GM23338 (cell line): ENCODE data around the gene CEP250. TPM values are rescaled to one million over a fixed set of nuclear protein-coding genes. Genes with fewer than 3 reads are reported as not detected.

Experiments used
- ATAC-seq: fragments of 200-7000 bp; cut with Tn5 transposase; 3 replicates; pipeline ENCODE4 v1.9.1; 2020
- DNase-seq: peaks from one replicate; pipeline ENCODE4 v3.0.0-alpha.2; 2015; ENCODE audit warnings: low spot score
- H2AFZ ChIP-seq: fragments of 200-600 bp; sonication (generic); 2 replicates; pipeline ENCODE4 v1.8.0; 2016; ENCODE audit warnings: antibody characterized with exemption, mild to moderate bottlenecking, moderate library complexity
- H3F3A ChIP-seq: fragments of 200-600 bp; sonication (generic); replicated peaks from 2 replicates; pipeline ENCODE4 v1.8.0; 2017; ENCODE audit warnings: antibody characterized with exemption, mixed run types, low read depth
- H3K27ac ChIP-seq: fragments of 200-600 bp; sonication (generic); 2 replicates; pipeline ENCODE4 v1.6.1; 2016; ENCODE audit warnings: low read depth
- H3K27me3 ChIP-seq: fragments of 200-600 bp; sonication (generic); 2 replicates; pipeline ENCODE4 v1.8.0; 2016; ENCODE audit warnings: mild to moderate bottlenecking, mixed run types, moderate library complexity; ENCODE audit not compliant: insufficient read depth
- H3K36me3 ChIP-seq: fragments of 200-600 bp; sonication (generic); 2 replicates; pipeline ENCODE4 v1.8.0; 2016; ENCODE audit warnings: mild to moderate bottlenecking; ENCODE audit not compliant: insufficient read depth
- H3K4me1 ChIP-seq: fragments of 200-600 bp; sonication (generic); 2 replicates; pipeline ENCODE4 v1.8.0; 2016; ENCODE audit warnings: mild to moderate bottlenecking, moderate library complexity; ENCODE audit not compliant: insufficient read depth
- H3K4me2 ChIP-seq: fragments of 200-600 bp; sonication (generic); 2 replicates; pipeline ENCODE4 v1.7.1; 2017; ENCODE audit warnings: mixed run types
- H3K4me3 ChIP-seq: fragments of 200-600 bp; sonication (generic); 2 replicates; pipeline ENCODE4 v1.6.1; 2016; ENCODE audit warnings: mixed run types
- H3K79me2 ChIP-seq: fragments of 200-600 bp; sonication (generic); replicated peaks from 2 replicates; pipeline ENCODE4 v1.8.0; 2017; ENCODE audit warnings: mild to moderate bottlenecking; ENCODE audit not compliant: insufficient read depth
- H3K9me2 ChIP-seq: fragments of 200-600 bp; sonication (generic); 2 replicates; pipeline ENCODE4 v1.8.0; 2017; ENCODE audit not compliant: insufficient read depth
- H4K20me1 ChIP-seq: fragments of 200-600 bp; sonication (generic); replicated peaks from 2 replicates; pipeline ENCODE4 v1.8.0; 2017; ENCODE audit warnings: mild to moderate bottlenecking; ENCODE audit not compliant: insufficient read depth
- H3K27ac Mint-ChIP-seq: 2 replicates; pipeline ENCODE4 v1.8.0; 2020; ENCODE audit warnings: inconsistent platforms, mild to moderate bottlenecking, moderate library complexity, mixed read lengths
- H3K27me3 Mint-ChIP-seq: 3 replicates; pipeline ENCODE4 v1.8.0; 2022; ENCODE audit warnings: low read depth, mild to moderate bottlenecking, moderate library complexity, mixed read lengths, inconsistent platforms; ENCODE audit not compliant: insufficient read depth, poor library complexity
- H3K36me3 Mint-ChIP-seq: 3 replicates; pipeline ENCODE4 v1.8.0; 2021; ENCODE audit warnings: low read depth, mild to moderate bottlenecking, inconsistent platforms, moderate library complexity, mixed read lengths
- H3K4me1 Mint-ChIP-seq: 3 replicates; pipeline ENCODE4 v1.8.0; 2020; ENCODE audit warnings: mild to moderate bottlenecking, inconsistent platforms, mixed read lengths
- H3K4me3 Mint-ChIP-seq: 3 replicates; pipeline ENCODE4 v1.8.0; 2021; ENCODE audit warnings: moderate library complexity, mild to moderate bottlenecking, inconsistent platforms, mixed read lengths
- H3K9me3 Mint-ChIP-seq: 3 replicates; pipeline ENCODE4 v1.8.0; 2020; ENCODE audit warnings: moderate library complexity, mild to moderate bottlenecking, inconsistent platforms, mixed read lengths
- CREB1 ChIP-seq: fragments of 250-450 bp; sonication (Bioruptor Pico); IDR thresholded peaks from 2 replicates; pipeline ENCODE4 v1.5.0; 2020; ENCODE audit warnings: low read depth, mild to moderate bottlenecking, moderate library complexity
- NANOG ChIP-seq: IDR thresholded peaks from 2 replicates; pipeline ENCODE4 v1.6.1; 2016; ENCODE audit warnings: antibody characterized with exemption, borderline replicate concordance
- ZNF114 ChIP-seq: fragments of 250-450 bp; sonication (Bioruptor Pico); IDR thresholded peaks from 2 replicates; pipeline ENCODE4 v1.5.0; 2020; ENCODE audit warnings: mild to moderate bottlenecking, moderate library complexity
- ZNF331 ChIP-seq: fragments of 250-450 bp; sonication (Bioruptor Pico); IDR thresholded peaks from 2 replicates; pipeline ENCODE4 v1.5.0; 2020; ENCODE audit warnings: low read depth, mild to moderate bottlenecking, moderate library complexity
- polyA plus RNA-seq: library from polyadenylated mRNA; unstranded; fragments of >200 nt; fragmentation: Nextera tagmentation; extraction: Ambion mirVana; gene quantifications from 2 replicates; pipeline ENCODE4 v1.2.1, GENCODE V29; 2016
- total RNA-seq: library from RNA; depleted of rRNA; stranded (reverse); fragments of >200 nt; shearing (Covaris generic); gene quantifications from 2 replicates; pipeline ENCODE4 v1.2.3, GENCODE V29; 2014
- TF ChIP-seq, protein P1 (sequence below): fragments of 250-450 bp; sonication (Bioruptor Pico); IDR thresholded peaks from 2 replicates; pipeline ENCODE4 v1.5.0; 2020; ENCODE audit warnings: mild to moderate bottlenecking, moderate library complexity
- TF ChIP-seq, protein P2 (sequence below), 2 experiments: fragments of 200-600 bp in 1 of 2; sonication (generic) in 1 of 2; conservative IDR thresholded peaks; 2 replicates each; pipeline versions ENCODE4 v1.5.1 to v1.6.1; 2016 to 2017; ENCODE audit warnings: antibody characterized with exemption in 2 of 2, low read depth in 2 of 2, mild to moderate bottlenecking in 2 of 2, moderate library complexity in 1 of 2

The CEP250 gene
- total and polyA plus RNA-seq, 2 experiments from 2014 or later: 28.0 to 29.1 TPM

DNA sequence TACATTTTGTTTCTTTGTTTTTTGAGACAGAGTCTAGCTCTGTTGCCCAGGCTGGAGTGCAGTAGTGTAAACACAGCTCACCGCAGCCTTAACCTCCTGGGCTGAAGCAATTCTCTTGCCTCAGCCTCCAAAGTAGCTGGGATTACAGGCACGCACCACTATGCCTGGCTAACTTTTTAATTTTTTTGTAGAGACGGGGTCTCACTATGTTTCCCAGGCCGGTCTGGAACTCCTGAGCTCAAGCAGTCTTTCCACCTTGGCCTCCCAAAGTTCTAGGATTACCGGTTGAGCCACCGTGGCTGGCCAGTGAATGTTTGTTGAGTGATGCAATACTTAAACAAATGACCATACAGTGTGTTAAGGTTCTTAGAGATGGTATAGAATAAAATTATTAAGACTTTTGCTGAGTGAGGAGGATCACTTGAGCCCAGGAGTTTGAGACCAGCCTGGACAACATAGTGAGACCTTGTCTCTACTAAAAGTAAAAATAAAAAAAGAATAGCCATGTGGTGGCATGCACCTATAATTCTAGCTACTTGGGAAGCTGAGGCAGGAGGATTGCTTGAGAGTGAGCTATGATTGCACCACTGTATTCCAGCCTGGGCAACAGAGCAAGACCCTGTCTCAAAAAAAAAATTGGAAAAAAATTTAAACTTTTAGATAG lies 13.4 kb downstream of the CEP250 start (continued):
- TF ChIP-seq, protein P1, sequence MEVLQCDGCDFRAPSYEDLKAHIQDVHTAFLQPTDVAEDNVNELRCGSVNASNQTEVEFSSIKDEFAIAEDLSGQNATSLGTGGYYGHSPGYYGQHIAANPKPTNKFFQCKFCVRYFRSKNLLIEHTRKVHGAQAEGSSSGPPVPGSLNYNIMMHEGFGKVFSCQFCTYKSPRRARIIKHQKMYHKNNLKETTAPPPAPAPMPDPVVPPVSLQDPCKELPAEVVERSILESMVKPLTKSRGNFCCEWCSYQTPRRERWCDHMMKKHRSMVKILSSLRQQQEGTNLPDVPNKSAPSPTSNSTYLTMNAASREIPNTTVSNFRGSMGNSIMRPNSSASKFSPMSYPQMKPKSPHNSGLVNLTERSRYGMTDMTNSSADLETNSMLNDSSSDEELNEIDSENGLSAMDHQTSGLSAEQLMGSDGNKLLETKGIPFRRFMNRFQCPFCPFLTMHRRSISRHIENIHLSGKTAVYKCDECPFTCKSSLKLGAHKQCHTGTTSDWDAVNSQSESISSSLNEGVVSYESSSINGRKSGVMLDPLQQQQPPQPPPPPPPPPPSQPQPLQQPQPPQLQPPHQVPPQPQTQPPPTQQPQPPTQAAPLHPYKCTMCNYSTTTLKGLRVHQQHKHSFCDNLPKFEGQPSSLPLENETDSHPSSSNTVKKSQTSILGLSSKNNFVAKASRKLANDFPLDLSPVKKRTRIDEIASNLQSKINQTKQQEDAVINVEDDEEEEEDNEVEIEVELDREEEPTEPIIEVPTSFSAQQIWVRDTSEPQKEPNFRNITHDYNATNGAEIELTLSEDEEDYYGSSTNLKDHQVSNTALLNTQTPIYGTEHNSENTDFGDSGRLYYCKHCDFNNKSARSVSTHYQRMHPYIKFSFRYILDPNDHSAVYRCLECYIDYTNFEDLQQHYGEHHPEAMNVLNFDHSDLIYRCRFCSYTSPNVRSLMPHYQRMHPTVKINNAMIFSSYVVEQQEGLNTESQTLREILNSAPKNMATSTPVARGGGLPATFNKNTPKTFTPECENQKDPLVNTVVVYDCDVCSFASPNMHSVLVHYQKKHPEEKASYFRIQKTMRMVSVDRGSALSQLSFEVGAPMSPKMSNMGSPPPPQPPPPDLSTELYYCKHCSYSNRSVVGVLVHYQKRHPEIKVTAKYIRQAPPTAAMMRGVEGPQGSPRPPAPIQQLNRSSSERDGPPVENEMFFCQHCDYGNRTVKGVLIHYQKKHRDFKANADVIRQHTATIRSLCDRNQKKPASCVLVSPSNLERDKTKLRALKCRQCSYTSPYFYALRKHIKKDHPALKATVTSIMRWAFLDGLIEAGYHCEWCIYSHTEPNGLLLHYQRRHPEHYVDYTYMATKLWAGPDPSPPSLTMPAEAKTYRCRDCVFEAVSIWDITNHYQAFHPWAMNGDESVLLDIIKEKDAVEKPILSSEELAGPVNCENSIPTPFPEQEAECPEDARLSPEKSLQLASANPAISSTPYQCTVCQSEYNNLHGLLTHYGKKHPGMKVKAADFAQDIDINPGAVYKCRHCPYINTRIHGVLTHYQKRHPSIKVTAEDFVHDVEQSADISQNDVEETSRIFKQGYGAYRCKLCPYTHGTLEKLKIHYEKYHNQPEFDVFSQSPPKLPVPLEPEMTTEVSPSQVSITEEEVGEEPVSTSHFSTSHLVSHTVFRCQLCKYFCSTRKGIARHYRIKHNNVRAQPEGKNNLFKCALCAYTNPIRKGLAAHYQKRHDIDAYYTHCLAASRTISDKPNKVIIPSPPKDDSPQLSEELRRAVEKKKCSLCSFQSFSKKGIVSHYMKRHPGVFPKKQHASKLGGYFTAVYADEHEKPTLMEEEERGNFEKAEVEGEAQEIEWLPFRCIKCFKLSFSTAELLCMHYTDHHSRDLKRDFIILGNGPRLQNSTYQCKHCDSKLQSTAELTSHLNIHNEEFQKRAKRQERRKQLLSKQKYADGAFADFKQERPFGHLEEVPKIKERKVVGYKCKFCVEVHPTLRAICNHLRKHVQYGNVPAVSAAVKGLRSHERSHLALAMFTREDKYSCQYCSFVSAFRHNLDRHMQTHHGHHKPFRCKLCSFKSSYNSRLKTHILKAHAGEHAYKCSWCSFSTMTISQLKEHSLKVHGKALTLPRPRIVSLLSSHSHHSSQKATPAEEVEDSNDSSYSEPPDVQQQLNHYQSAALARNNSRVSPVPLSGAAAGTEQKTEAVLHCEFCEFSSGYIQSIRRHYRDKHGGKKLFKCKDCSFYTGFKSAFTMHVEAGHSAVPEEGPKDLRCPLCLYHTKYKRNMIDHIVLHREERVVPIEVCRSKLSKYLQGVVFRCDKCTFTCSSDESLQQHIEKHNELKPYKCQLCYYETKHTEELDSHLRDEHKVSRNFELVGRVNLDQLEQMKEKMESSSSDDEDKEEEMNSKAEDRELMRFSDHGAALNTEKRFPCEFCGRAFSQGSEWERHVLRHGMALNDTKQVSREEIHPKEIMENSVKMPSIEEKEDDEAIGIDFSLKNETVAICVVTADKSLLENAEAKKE (CRISPR knock-in tag): no peak
- TF ChIP-seq, protein P2, sequence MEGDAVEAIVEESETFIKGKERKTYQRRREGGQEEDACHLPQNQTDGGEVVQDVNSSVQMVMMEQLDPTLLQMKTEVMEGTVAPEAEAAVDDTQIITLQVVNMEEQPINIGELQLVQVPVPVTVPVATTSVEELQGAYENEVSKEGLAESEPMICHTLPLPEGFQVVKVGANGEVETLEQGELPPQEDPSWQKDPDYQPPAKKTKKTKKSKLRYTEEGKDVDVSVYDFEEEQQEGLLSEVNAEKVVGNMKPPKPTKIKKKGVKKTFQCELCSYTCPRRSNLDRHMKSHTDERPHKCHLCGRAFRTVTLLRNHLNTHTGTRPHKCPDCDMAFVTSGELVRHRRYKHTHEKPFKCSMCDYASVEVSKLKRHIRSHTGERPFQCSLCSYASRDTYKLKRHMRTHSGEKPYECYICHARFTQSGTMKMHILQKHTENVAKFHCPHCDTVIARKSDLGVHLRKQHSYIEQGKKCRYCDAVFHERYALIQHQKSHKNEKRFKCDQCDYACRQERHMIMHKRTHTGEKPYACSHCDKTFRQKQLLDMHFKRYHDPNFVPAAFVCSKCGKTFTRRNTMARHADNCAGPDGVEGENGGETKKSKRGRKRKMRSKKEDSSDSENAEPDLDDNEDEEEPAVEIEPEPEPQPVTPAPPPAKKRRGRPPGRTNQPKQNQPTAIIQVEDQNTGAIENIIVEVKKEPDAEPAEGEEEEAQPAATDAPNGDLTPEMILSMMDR (conservative IDR thresholded peaks at IDR 0.05; ENCODE audit: low read depth in 2 of 2): no peak

DNA sequence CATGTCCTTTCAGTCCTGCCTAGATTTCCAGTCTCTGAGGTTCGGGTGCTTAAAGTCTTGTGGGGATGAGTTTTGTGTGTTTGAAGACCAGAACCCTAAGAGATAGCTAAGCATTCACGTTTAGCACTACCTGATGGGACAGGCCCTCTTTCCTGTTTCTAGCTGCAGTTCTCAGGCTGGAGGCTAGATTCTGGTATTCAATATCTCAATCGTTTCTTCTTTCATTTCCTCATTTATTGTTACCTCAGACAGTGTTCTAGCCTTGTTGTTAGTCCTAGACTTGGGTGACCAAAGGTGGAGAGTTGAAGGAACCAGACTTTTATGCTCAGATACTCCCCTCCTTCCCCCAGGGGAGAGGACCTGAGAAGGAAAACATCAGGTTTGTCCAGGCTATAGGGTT lies 16.8 kb downstream of the CEP250 start:
- no peak overlapping the region for H3K4me3 Mint-ChIP-seq
- H3K27ac ChIP-seq: no peak overlapping the region
- H3K4me2 ChIP-seq: no peak overlapping the region
- no peaks in the 10 kb centered on the region for H3K9me2 ChIP-seq
- H3K36me3 ChIP-seq: peaks cover 25% of the 10 kb centered on the region
- no peaks in the 10 kb centered on the region for H3F3A ChIP-seq
- no peak for ATAC-seq
- DNase-seq: no peak
- H3K27ac Mint-ChIP-seq: no peak overlapping the region
- no peak overlapping the region for H3K4me3 ChIP-seq
- no peaks in the 10 kb centered on the region; the same call in none of the 2 replicates for H4K20me1 ChIP-seq
- no peak overlapping the region for H2AFZ ChIP-seq
- peaks cover 3% of the 10 kb centered on the region for H3K27me3 Mint-ChIP-seq
- peaks cover 20% of the 10 kb centered on the region for H3K36me3 Mint-ChIP-seq
- no peaks in the 10 kb centered on the region for H3K79me2 ChIP-seq
- H3K4me1 ChIP-seq: no peaks in the 10 kb centered on the region
- peaks cover 3% of the 10 kb centered on the region; the same call in 2 of the 3 replicates for H3K4me1 Mint-ChIP-seq
- no peaks in the 10 kb centered on the region for H3K27me3 ChIP-seq
- H3K9me3 Mint-ChIP-seq: no peaks in the 10 kb centered on the region
- no peak for TF ChIP-seq ZNF114 (CRISPR knock-in tag)
- TF ChIP-seq, protein P1 (CRISPR knock-in tag): no peak
- no peak for TF ChIP-seq ZNF331 (CRISPR knock-in tag)
- TF ChIP-seq CREB1 (CRISPR knock-in tag): no peak
- no peak for TF ChIP-seq NANOG
